Measurements from ENCODE around the gene HIGD1C. TPM values are rescaled to one million over a fixed set of nuclear protein-coding genes. Genes with fewer than 3 reads are reported as not detected.
A peak's percentile ranks its signal among the peaks of the same experiment; 100 is the strongest.

Gene HIGD1C
- total RNA-seq, 1 experiment from 2014 or later, result not detected

- Histone ChIP-seq H3K23me2 (ENCODE audit: insufficient read length, low read depth, low read length, poor library complexity, severe bottlenecking) (no peaks in the 10 kb centered on the region), H3K4ac (ENCODE audit: low read depth, low read length) (no peak overlapping the region), H2AFZ (ENCODE audit: low read length) (no peak overlapping the region), H2BK5ac (ENCODE audit: insufficient read length, low read length) (no peak overlapping the region), H2BK12ac (ENCODE audit: insufficient read length, low read depth, low read length) (no peak overlapping the region), H3K9me3 (ENCODE audit: control insufficient read depth, low read depth, low read length) (no peaks in the 10 kb centered on the region), H3K79me1 (ENCODE audit: insufficient read depth, low read depth, low read length, poor library complexity, severe bottlenecking) (no peaks in the 10 kb centered on the region), H3K27me3 (ENCODE audit: insufficient read depth, low read length) (no peaks in the 10 kb centered on the region), H3K56ac (ENCODE audit: insufficient read length, low read depth, low read length) (no peak overlapping the region), H3K79me2 (ENCODE audit: insufficient read depth, low read length) (no peaks in the 10 kb centered on the region), H2AK5ac (ENCODE audit: insufficient read length, low read length) (no peak overlapping the region), H3K14ac (ENCODE audit: insufficient read depth, low read length) (no peak overlapping the region), H3K23ac (ENCODE audit: insufficient read length, low read depth, low read length) (no peak overlapping the region), H4K8ac (replicated peaks; ENCODE audit: insufficient read length, low read depth, low read length) (no peak overlapping the region), H3T11ph (ENCODE audit: low read length) (no peak overlapping the region), H3K9ac (ENCODE audit: extremely low read depth, insufficient read length, low read length) (no peak overlapping the region), H2BK120ac (ENCODE audit: low read depth, low read length, poor library complexity, severe bottlenecking) (no peak overlapping the region), H3K27ac (ENCODE audit: insufficient read length, low read depth, low read length) (no peak overlapping the region), H2BK20ac (ENCODE audit: low read depth, low read length, poor library complexity, severe bottlenecking) (no peak overlapping the region), H3K4me2 (ENCODE audit: insufficient read depth, insufficient read length, low read length) (no peak overlapping the region), H4K5ac (ENCODE audit: insufficient read length, low read depth, low read length) (no peak overlapping the region), H3K4me1 (ENCODE audit: insufficient read depth, low read length) (peaks cover 6% of the 10 kb centered on the region; the same call in 1 of the 2 replicates), H4K91ac (ENCODE audit: insufficient read length, low read depth, low read length) (no peak overlapping the region), H2BK15ac (ENCODE audit: low read depth, low read length) (no peak overlapping the region), H4K20me1 (ENCODE audit: control insufficient read depth, insufficient read depth, insufficient read length) (no peaks in the 10 kb centered on the region), H3K18ac (ENCODE audit: insufficient read length, low read depth, low read length) (no peak overlapping the region)
- Mint-ChIP-seq H3K27me3 (ENCODE audit: low read depth) (no peaks in the 10 kb centered on the region), H3K27ac (peak overlapping the region in 2 of 3 experiments; percentile 26 to 39; a peak in 2 of 7 replicates), H3K9me3 (no peaks in the 10 kb centered on the region), H3K36me3 (ENCODE audit: insufficient read depth in 1 of 3, low read depth in 3 of 3) (peaks cover 0 to 6% (median 5%) of the 10 kb centered on the region in 3 experiments; a peak in 4 of 7 replicates), H3K4me3 (no peak overlapping the region), H3K4me1 (peaks cover 16 to 25% of the 10 kb centered on the region in 2 experiments)
- TF ChIP-seq CTCF (conservative IDR thresholded peaks at IDR 0.05), result no peak
- no CpG with 5 or more reads among the region's 6 CpGs for WGBS (ENCODE audit: extremely low coverage, insufficient read length, low lambda C conversion rate)
- no peak for DNase-seq
Observed at GRCh38 chr12:50934981-50935807, 17.1 kb upstream of the HIGD1C start.

Measured in H9 (cell line).